ENCODE data around the gene QRFP. TPM values are rescaled to one million over a fixed set of nuclear protein-coding genes. Genes with fewer than 3 reads are reported as not detected.

The QRFP gene
- total RNA-seq, 1 experiment from 2014 or later, result not detected

- no peak overlapping the region for H3K27ac ChIP-seq (ENCODE audit: low read depth, low read length)
- CTCF ChIA-PET, result interaction anchor here (0.9 to 1.0 kb wide), 2 partner anchors 70 to 74 kb away, joined by 3 read pairs; no protein-coding TSS in a partner anchor
Measured at GRCh38 chr9:130940027-130940549, 43.5 kb upstream of the QRFP start.

GRCh38 chr9:130939405-130940026 is 42.9 kb upstream of the QRFP start:
- peak overlapping the region; percentile 58 to 77 for H3K4me3 ChIP-seq (replicated peaks in 1 of 2; ENCODE audit: low read depth in 1 of 2, low read length in 2 of 2)
- peak; percentile 7 for ATAC-seq
- no peaks in the 10 kb centered on the region for H3K9me3 ChIP-seq (ENCODE audit: control insufficient read depth in 1 of 2, insufficient read depth in 1 of 2, low read depth in 1 of 2, low read length in 2 of 2)
- DNase-seq (ENCODE audit: low read depth, low spot score), result no peak
- BruUV-seq (replicated peaks), result no TSS peak
- H4K20me1 ChIP-seq (ENCODE audit: insufficient read depth), result no peaks in the 10 kb centered on the region
- H3K79me2 ChIP-seq (ENCODE audit: insufficient read depth, low read length), result no peaks in the 10 kb centered on the region
- peaks cover 27 to 55% of the 10 kb centered on the region in 2 experiments for H3K4me1 ChIP-seq (ENCODE audit: control insufficient read depth in 1 of 2, insufficient read depth in 2 of 2, low read length in 2 of 2)
- ChIA-PET POLR2A (no interaction called here), CTCF (interaction anchor here (0.9 to 1.0 kb wide), 2 partner anchors 70 to 73 kb away, joined by 3 read pairs; no protein-coding TSS in a partner anchor), RAD21 (ENCODE audit: low non-redundant PET in 1 of 2, low total read pairs in 2 of 2, uncharacterized antibody in 2 of 2, unreplicated experiment in 2 of 2) (interaction anchor here in 1 of 2 experiments (1.2 kb wide), 1 partner anchor 70 kb away, joined by 3 read pairs; no protein-coding TSS in a partner anchor)
- H3K9ac ChIP-seq (ENCODE audit: low read length), result peak overlapping the region; percentile 61
- intact Hi-C loops (cut with micrococcal nuclease), result no loop called here
- no peaks in the 10 kb centered on the region for H3K9me2 ChIP-seq (ENCODE audit: insufficient read depth)
- H2AFZ ChIP-seq (ENCODE audit: low read depth, low read length, poor library complexity, severe bottlenecking), result no peak overlapping the region
- H3K4me2 ChIP-seq (ENCODE audit: low read length), result peak overlapping the region; percentile 93
- no peaks in the 10 kb centered on the region for H3K36me3 ChIP-seq (ENCODE audit: control insufficient read depth in 1 of 2, insufficient read depth in 2 of 2, low read length in 2 of 2)
- TF ChIP-seq, protein P1, sequence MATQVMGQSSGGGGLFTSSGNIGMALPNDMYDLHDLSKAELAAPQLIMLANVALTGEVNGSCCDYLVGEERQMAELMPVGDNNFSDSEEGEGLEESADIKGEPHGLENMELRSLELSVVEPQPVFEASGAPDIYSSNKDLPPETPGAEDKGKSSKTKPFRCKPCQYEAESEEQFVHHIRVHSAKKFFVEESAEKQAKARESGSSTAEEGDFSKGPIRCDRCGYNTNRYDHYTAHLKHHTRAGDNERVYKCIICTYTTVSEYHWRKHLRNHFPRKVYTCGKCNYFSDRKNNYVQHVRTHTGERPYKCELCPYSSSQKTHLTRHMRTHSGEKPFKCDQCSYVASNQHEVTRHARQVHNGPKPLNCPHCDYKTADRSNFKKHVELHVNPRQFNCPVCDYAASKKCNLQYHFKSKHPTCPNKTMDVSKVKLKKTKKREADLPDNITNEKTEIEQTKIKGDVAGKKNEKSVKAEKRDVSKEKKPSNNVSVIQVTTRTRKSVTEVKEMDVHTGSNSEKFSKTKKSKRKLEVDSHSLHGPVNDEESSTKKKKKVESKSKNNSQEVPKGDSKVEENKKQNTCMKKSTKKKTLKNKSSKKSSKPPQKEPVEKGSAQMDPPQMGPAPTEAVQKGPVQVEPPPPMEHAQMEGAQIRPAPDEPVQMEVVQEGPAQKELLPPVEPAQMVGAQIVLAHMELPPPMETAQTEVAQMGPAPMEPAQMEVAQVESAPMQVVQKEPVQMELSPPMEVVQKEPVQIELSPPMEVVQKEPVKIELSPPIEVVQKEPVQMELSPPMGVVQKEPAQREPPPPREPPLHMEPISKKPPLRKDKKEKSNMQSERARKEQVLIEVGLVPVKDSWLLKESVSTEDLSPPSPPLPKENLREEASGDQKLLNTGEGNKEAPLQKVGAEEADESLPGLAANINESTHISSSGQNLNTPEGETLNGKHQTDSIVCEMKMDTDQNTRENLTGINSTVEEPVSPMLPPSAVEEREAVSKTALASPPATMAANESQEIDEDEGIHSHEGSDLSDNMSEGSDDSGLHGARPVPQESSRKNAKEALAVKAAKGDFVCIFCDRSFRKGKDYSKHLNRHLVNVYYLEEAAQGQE (IDR thresholded peaks at IDR 0.05; ENCODE audit: low read depth), result no peak
- no peak for TF ChIP-seq YY1 (IDR thresholded peaks at IDR 0.05; ENCODE audit: extremely low read depth, insufficient replicate concordance, low read depth, low read length)
- TF ChIP-seq ZNF274 (IDR thresholded peaks at IDR 0.05; ENCODE audit: low read depth, low read length), result no peak
- TF ChIP-seq ZFX (IDR thresholded peaks at IDR 0.05), result peak; percentile 1; the same call in 1 of the 2 replicates
- no peaks in the 10 kb centered on the region for H3K27me3 ChIP-seq (ENCODE audit: insufficient read depth, low read length)
- H3K27ac ChIP-seq (ENCODE audit: low read depth, low read length), result peak overlapping the region; percentile 42; the same call in 1 of the 2 replicates

More at GRCh38 chr9:130940027-130940549, 43.5 kb upstream of the QRFP start:
- BruUV-seq (replicated peaks), result no TSS peak
- Histone ChIP-seq H3K27me3 (ENCODE audit: insufficient read depth, low read length) (no peaks in the 10 kb centered on the region), H3K9me2 (ENCODE audit: insufficient read depth) (no peaks in the 10 kb centered on the region), H3K79me2 (ENCODE audit: insufficient read depth, low read length) (no peaks in the 10 kb centered on the region), H2AFZ (ENCODE audit: low read depth, low read length, poor library complexity, severe bottlenecking) (no peak overlapping the region), H4K20me1 (ENCODE audit: insufficient read depth) (no peaks in the 10 kb centered on the region), H3K4me2 (ENCODE audit: low read length) (peak overlapping the region; percentile 93), H3K36me3 (ENCODE audit: control insufficient read depth in 1 of 2, insufficient read depth in 2 of 2, low read length in 2 of 2) (no peaks in the 10 kb centered on the region), H3K9me3 (ENCODE audit: control insufficient read depth in 1 of 2, insufficient read depth in 1 of 2, low read depth in 1 of 2, low read length in 2 of 2) (no peaks in the 10 kb centered on the region), H3K9ac (ENCODE audit: low read length) (no peak overlapping the region), H3K4me1 (ENCODE audit: control insufficient read depth in 1 of 2, insufficient read depth in 2 of 2, low read length in 2 of 2) (peaks cover 27 to 54% of the 10 kb centered on the region in 2 experiments), H3K4me3 (replicated peaks in 1 of 2; ENCODE audit: low read depth in 1 of 2, low read length in 2 of 2) (peak overlapping the region; percentile 58 to 77)
- DNase-seq (ENCODE audit: low read depth, low spot score) (no peak), ATAC-seq (no peak)
- ChIA-PET RAD21 (ENCODE audit: low non-redundant PET in 1 of 2, low total read pairs in 2 of 2, uncharacterized antibody in 2 of 2, unreplicated experiment in 2 of 2) (interaction anchor here in 1 of 2 experiments (1.2 kb wide), 1 partner anchor 70 kb away, joined by 3 read pairs; no protein-coding TSS in a partner anchor), POLR2A (no interaction called here)
- TF ChIP-seq ATF3 (IDR thresholded peaks at IDR 0.05) (no peak), ELF1 (IDR thresholded peaks at IDR 0.05; ENCODE audit: borderline replicate concordance, low read depth) (no peak)
- intact Hi-C loops (cut with micrococcal nuclease), result no loop called here
